Mesenchymal stem cell (in vitro differentiated cells and primary cell): ENCODE measurements around the gene LYPD6.

Experiments
- DNase-seq: peaks from one replicate; pipeline ENCODE4 v3.0.0-alpha.2; 2013
- H2AFZ ChIP-seq: one replicate; pipeline ENCODE4 v1.6.1; 2013; ENCODE audit warnings: low read depth, mild to moderate bottlenecking, control low read depth, inconsistent platforms, low read length, moderate library complexity
- H2AK5ac ChIP-seq: 2 replicates; pipeline ENCODE4 v1.6.1; 2013; ENCODE audit warnings: low read length, moderate library complexity, mild to moderate bottlenecking, inconsistent platforms; ENCODE audit not compliant: severe bottlenecking
- H2BK120ac ChIP-seq: one replicate; pipeline ENCODE4 v1.6.1; 2013; ENCODE audit warnings: low read depth, mild to moderate bottlenecking, inconsistent platforms, low read length, moderate library complexity
- H2BK12ac ChIP-seq, 2 experiments: one replicate each; pipeline ENCODE4 v1.6.1; 2013; ENCODE audit warnings: inconsistent platforms in 2 of 2, low read length in 2 of 2, mild to moderate bottlenecking in 2 of 2, moderate library complexity in 2 of 2, control low read depth in 1 of 2
- H2BK15ac ChIP-seq: one replicate; pipeline ENCODE4 v1.6.1; 2013; ENCODE audit warnings: mild to moderate bottlenecking, low read depth, inconsistent platforms; ENCODE audit not compliant: poor library complexity, severe bottlenecking
- H2BK5ac ChIP-seq: 2 replicates; pipeline ENCODE4 v1.6.1; 2013; ENCODE audit warnings: low read depth, mild to moderate bottlenecking, low read length, control low read depth, inconsistent platforms; ENCODE audit not compliant: poor library complexity, severe bottlenecking
- H3K14ac ChIP-seq, 2 experiments: one replicate each; pipeline ENCODE4 v1.6.1; 2013; ENCODE audit warnings: inconsistent platforms in 2 of 2, low read length in 2 of 2, control low read depth in 1 of 2, mild to moderate bottlenecking in 1 of 2, moderate library complexity in 1 of 2
- H3K18ac ChIP-seq, 2 experiments: one replicate each; pipeline ENCODE4 v1.6.1; 2013; ENCODE audit warnings: inconsistent platforms in 2 of 2, low read length in 2 of 2, control low read depth in 1 of 2, low read depth in 1 of 2, mild to moderate bottlenecking in 1 of 2
- H3K23ac ChIP-seq, 2 experiments: one replicate each; pipeline ENCODE4 v1.6.1; 2013; ENCODE audit warnings: inconsistent platforms in 2 of 2, low read length in 2 of 2, mild to moderate bottlenecking in 2 of 2, moderate library complexity in 2 of 2, control low read depth in 1 of 2
- H3K27ac ChIP-seq: 2 replicates; pipeline ENCODE4 v1.5.1; 2013; ENCODE audit warnings: mild to moderate bottlenecking, moderate library complexity, low read length, control low read depth, inconsistent platforms; ENCODE audit not compliant: poor library complexity, severe bottlenecking
- H3K27me3 ChIP-seq, 2 experiments: 2 replicates each; pipeline versions ENCODE4 v1.6.1 to v1.7.0; 2013; ENCODE audit warnings: low read length in 2 of 2, mild to moderate bottlenecking in 2 of 2, moderate library complexity in 2 of 2, control low read depth in 1 of 2, inconsistent platforms in 1 of 2; ENCODE audit not compliant: control insufficient read depth in 1 of 2, insufficient read depth in 1 of 2
- H3K36me3 ChIP-seq, 2 experiments: 2 replicates each; pipeline versions ENCODE4 v1.6.1 to v1.7.0; 2013; ENCODE audit warnings: low read length in 2 of 2, control low read depth in 1 of 2, inconsistent platforms in 1 of 2, low read depth in 1 of 2, mild to moderate bottlenecking in 1 of 2; ENCODE audit not compliant: insufficient read depth in 2 of 2, control insufficient read depth in 1 of 2
- H3K4ac ChIP-seq, 2 experiments: one replicate each; pipeline ENCODE4 v1.6.1; 2013; ENCODE audit warnings: inconsistent platforms in 2 of 2, low read length in 2 of 2, mild to moderate bottlenecking in 2 of 2, moderate library complexity in 2 of 2, control low read depth in 1 of 2, low read depth in 1 of 2
- H3K4me1 ChIP-seq: 2 replicates; pipeline ENCODE4 v1.6.1; 2013; ENCODE audit warnings: low read depth, low read length, control low read depth; ENCODE audit not compliant: control insufficient read depth, insufficient read depth
- H3K4me2 ChIP-seq: 2 replicates; pipeline ENCODE4 v1.6.1; 2013; ENCODE audit warnings: low read length, mild to moderate bottlenecking, inconsistent platforms; ENCODE audit not compliant: poor library complexity, severe bottlenecking
- H3K4me3 ChIP-seq, 2 experiments: 2 replicates each; pipeline versions ENCODE4 v1.5.1 to v1.7.0; 2013; ENCODE audit warnings: low read length in 2 of 2, mild to moderate bottlenecking in 2 of 2, control low read depth in 1 of 2, low read depth in 1 of 2; ENCODE audit not compliant: insufficient read depth in 1 of 2
- H3K79me1 ChIP-seq: replicated peaks from 2 replicates; pipeline ENCODE4 v1.6.1; 2013; ENCODE audit warnings: mild to moderate bottlenecking, control low read depth, low read length, inconsistent platforms; ENCODE audit not compliant: poor library complexity, severe bottlenecking
- H3K9ac ChIP-seq: 2 replicates; pipeline ENCODE4 v1.7.0; 2013; ENCODE audit warnings: mild to moderate bottlenecking, low read length, moderate library complexity
- H3K9me3 ChIP-seq: 2 replicates; pipeline ENCODE4 v1.7.0; 2013; ENCODE audit warnings: mild to moderate bottlenecking, low read length; ENCODE audit not compliant: control insufficient read depth
- H4K8ac ChIP-seq: one replicate; pipeline ENCODE4 v1.6.1; 2013; ENCODE audit warnings: inconsistent platforms, mild to moderate bottlenecking, low read length, moderate library complexity
- H4K91ac ChIP-seq: one replicate; pipeline ENCODE4 v1.6.1; 2013; ENCODE audit warnings: mild to moderate bottlenecking, low read length, inconsistent platforms
- WGBS: methylation state at CpG from one replicate; pipeline ENCODE4 v1.1.7; 2013; ENCODE audit warnings: mixed read lengths; 5-methylcytosine and 5-hydroxymethylcytosine counted together

The LYPD6 gene

GRCh38 chr2:149488706-149489440, 158.5 kb downstream of the LYPD6 start:
- H3K14ac ChIP-seq = no peak overlapping the region
- H3K36me3 ChIP-seq = no peaks in the 10 kb centered on the region
- no peaks in the 10 kb centered on the region for H3K9me3 ChIP-seq
- H4K91ac ChIP-seq = no peak overlapping the region
- no peak overlapping the region for H2AK5ac ChIP-seq
- no peak overlapping the region for H3K4me2 ChIP-seq
- no peak overlapping the region for H2BK15ac ChIP-seq
- no peak overlapping the region for H3K4ac ChIP-seq
- DNase-seq = no peak
- no peak overlapping the region for H2BK5ac ChIP-seq
- no peak overlapping the region for H2BK12ac ChIP-seq
- no peak overlapping the region for H4K8ac ChIP-seq
- no peak overlapping the region for H3K4me3 ChIP-seq
- no peak overlapping the region for H3K18ac ChIP-seq
- no peak overlapping the region for H2AFZ ChIP-seq
- no peaks in the 10 kb centered on the region for H3K79me1 ChIP-seq
- H3K27ac ChIP-seq = no peak overlapping the region
- peaks cover 1% of the 10 kb centered on the region for H3K4me1 ChIP-seq
- WGBS = 75% methylated on average over 7 of the region's 10 CpGs
- H3K9ac ChIP-seq = no peak overlapping the region
- H3K27me3 ChIP-seq = peaks cover 10 to 28% of the 10 kb centered on the region in 2 experiments
- H3K23ac ChIP-seq = no peak overlapping the region
- no peak overlapping the region for H2BK120ac ChIP-seq

DNA sequence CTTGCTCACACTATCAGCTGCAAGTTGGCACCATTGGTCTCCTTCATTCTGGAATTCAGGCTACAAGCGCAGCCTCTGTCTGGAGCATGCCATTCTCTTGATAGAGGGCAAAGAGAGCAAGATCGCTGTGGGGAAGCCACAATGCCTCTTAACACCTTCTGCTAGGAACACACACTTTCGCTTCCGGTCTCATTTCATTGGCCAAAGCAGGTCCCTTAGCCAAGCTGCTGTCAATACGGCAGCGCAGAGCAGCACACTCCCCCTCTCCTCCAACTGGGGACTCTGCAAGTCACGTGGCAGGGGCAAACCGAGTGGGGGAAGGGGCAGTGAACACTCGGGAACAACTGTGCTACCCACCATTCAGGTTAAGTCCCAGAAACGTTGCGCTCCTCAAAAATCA, 159.1 kb downstream of the LYPD6 start:
- H3K23ac ChIP-seq = no peak overlapping the region
- H3K4me1 ChIP-seq = peaks cover 1% of the 10 kb centered on the region
- peaks cover 10 to 28% of the 10 kb centered on the region in 2 experiments for H3K27me3 ChIP-seq
- H2BK15ac ChIP-seq = no peak overlapping the region
- no peaks in the 10 kb centered on the region for H3K36me3 ChIP-seq
- H3K18ac ChIP-seq = peak overlapping the region in 1 of 2 experiments; percentile 52
- H3K4me3 ChIP-seq = no peak overlapping the region
- H2BK5ac ChIP-seq = no peak overlapping the region
- no peak for DNase-seq
- H2BK120ac ChIP-seq = no peak overlapping the region
- no peak overlapping the region for H3K14ac ChIP-seq
- peak overlapping the region; percentile 36 for H2AFZ ChIP-seq
- 66% methylated on average over 11 of the region's 11 CpGs for WGBS
- no peaks in the 10 kb centered on the region for H3K9me3 ChIP-seq
- no peak overlapping the region for H2AK5ac ChIP-seq
- no peaks in the 10 kb centered on the region for H3K79me1 ChIP-seq
- no peak overlapping the region for H4K8ac ChIP-seq
- no peak overlapping the region for H3K27ac ChIP-seq
- H3K4me2 ChIP-seq = no peak overlapping the region
- H3K9ac ChIP-seq = no peak overlapping the region
- H4K91ac ChIP-seq = no peak overlapping the region
- H2BK12ac ChIP-seq = peak overlapping the region; percentile 0 to 3
- peak overlapping the region in 1 of 2 experiments; percentile 35 for H3K4ac ChIP-seq

DNA sequence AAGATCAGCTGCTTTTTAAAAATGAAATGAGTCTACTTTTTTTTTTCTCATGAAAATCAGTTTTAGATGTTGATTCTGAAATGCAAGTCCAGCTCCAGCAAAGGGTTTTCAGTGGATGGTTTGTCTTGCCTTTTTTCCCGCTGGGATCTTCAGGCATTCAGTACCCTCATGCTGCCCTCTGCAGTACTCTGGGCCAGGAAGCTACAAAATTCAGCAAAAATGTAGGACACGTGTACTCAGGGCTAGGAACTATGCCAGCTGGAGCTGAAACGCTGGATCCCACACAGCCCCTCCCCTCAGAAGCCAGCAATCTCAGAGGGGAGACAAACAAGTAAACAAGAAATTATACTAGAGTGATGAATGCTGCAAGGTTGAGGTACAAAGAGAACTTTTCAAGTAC, 159.9 kb downstream of the LYPD6 start:
- peaks cover 1% of the 10 kb centered on the region for H3K4me1 ChIP-seq
- no peak overlapping the region for H3K14ac ChIP-seq
- WGBS = 38% methylated on average over 3 of the region's 3 CpGs
- H2BK12ac ChIP-seq = no peak overlapping the region
- DNase-seq = no peak
- no peak overlapping the region for H4K91ac ChIP-seq
- H3K27ac ChIP-seq = no peak overlapping the region
- H4K8ac ChIP-seq = no peak overlapping the region
- H2BK15ac ChIP-seq = no peak overlapping the region
- H3K36me3 ChIP-seq = no peaks in the 10 kb centered on the region
- no peak overlapping the region for H3K4me3 ChIP-seq
- no peak overlapping the region for H2AK5ac ChIP-seq
- H3K27me3 ChIP-seq = peaks cover 8 to 28% of the 10 kb centered on the region in 2 experiments
- H3K9ac ChIP-seq = no peak overlapping the region
- no peak overlapping the region for H3K4ac ChIP-seq
- no peak overlapping the region for H3K4me2 ChIP-seq
- H3K18ac ChIP-seq = no peak overlapping the region
- no peak overlapping the region for H2BK5ac ChIP-seq
- no peaks in the 10 kb centered on the region for H3K79me1 ChIP-seq
- no peak overlapping the region for H2AFZ ChIP-seq
- no peak overlapping the region for H3K23ac ChIP-seq
- no peaks in the 10 kb centered on the region for H3K9me3 ChIP-seq
- H2BK120ac ChIP-seq = no peak overlapping the region

DNA sequence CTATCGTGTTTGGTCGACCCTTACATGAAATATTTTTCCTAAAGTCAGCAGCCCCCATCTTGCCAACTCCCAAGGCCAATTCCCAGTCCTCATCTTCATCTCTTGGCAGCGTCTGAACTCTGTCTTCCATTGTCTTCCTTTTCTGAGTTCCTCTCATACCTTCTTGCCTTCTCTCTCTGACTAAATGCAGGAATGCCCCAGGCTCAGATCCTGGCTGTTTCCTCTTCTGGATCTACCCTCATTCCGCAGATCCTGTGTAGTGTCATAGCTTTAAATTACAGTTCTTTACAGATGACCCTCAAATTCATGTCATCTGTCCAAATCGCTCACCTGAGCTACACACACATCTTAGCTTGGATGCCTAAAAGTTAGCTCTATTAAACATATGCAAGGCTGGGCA, 162.5 kb downstream of the LYPD6 start:
- H3K79me1 ChIP-seq = no peaks in the 10 kb centered on the region
- no peak overlapping the region for H4K91ac ChIP-seq
- no peak overlapping the region for H2AFZ ChIP-seq
- no peak overlapping the region for H3K4ac ChIP-seq
- H3K14ac ChIP-seq = no peak overlapping the region
- H2BK15ac ChIP-seq = no peak overlapping the region
- no peak overlapping the region for H3K9ac ChIP-seq
- H3K9me3 ChIP-seq = no peaks in the 10 kb centered on the region
- H3K4me1 ChIP-seq = peaks cover 1% of the 10 kb centered on the region
- no peak overlapping the region for H2BK120ac ChIP-seq
- H3K27ac ChIP-seq = no peak overlapping the region
- H3K18ac ChIP-seq = no peak overlapping the region
- H3K27me3 ChIP-seq = peaks cover 6 to 20% of the 10 kb centered on the region in 2 experiments
- DNase-seq = no peak
- no peak overlapping the region for H3K4me3 ChIP-seq
- H3K23ac ChIP-seq = no peak overlapping the region
- H2BK5ac ChIP-seq = no peak overlapping the region
- H3K4me2 ChIP-seq = no peak overlapping the region
- no peak overlapping the region for H4K8ac ChIP-seq
- WGBS = 92% methylated on average over 5 of the region's 5 CpGs
- no peaks in the 10 kb centered on the region for H3K36me3 ChIP-seq
- H2BK12ac ChIP-seq = no peak overlapping the region
- H2AK5ac ChIP-seq = no peak overlapping the region
